Stomach (tissue), 9 donors: Measurements from ENCODE around the gene EIF2S2. TPM values are rescaled to one million over a fixed set of nuclear protein-coding genes. Genes with fewer than 3 reads are reported as not detected.

Experiments used
- DNase-seq, 2 donors: peaks; one replicate each; pipeline versions ENCODE4 v3.0.0 to v3.0.0-alpha.2; 2013 to 2019
- H3K27ac ChIP-seq, 5 donors: fragments of 200-600 bp in 4 of 5; sonication (generic) in 4 of 5; one replicate each; pipeline ENCODE4 v1.5.1; 2013 to 2019; ENCODE audit warnings: mild to moderate bottlenecking in 1 of 5, moderate library complexity in 1 of 5
- H3K27me3 ChIP-seq, 3 donors: fragments of 200-600 bp; sonication (generic); one replicate each; pipeline ENCODE4 v1.5.1; 2017 to 2019; ENCODE audit warnings: mixed run types in 1 of 3
- H3K36me3 ChIP-seq, 4 donors: fragments of 200-600 bp; sonication (generic); 1 replicate in 3 of 4; 2 replicates in 1 of 4; pipeline ENCODE4 v1.5.1; 2016 to 2019
- H3K4me1 ChIP-seq, 4 donors: fragments of 200-600 bp; sonication (generic); one replicate each; pipeline ENCODE4 v1.5.1; 2016 to 2019
- H3K4me3 ChIP-seq, 4 donors: fragments of 200-600 bp; sonication (generic) in 3 of 4; one replicate each; pipeline ENCODE4 v1.5.1; 2016 to 2019; ENCODE audit warnings: mild to moderate bottlenecking in 1 of 4
- H3K9me3 ChIP-seq, 4 donors: fragments of 200-600 bp; sonication (generic); one replicate each; pipeline ENCODE4 v1.5.1; 2016 to 2019
- EP300 ChIP-seq: sonication (generic); formaldehyde crosslinking; IDR thresholded peaks from one replicate; pipeline ENCODE4 v1.6.1; 2017; ENCODE audit warnings: antibody characterized with exemption
- POLR2A ChIP-seq, 4 donors: fragments of 450-650 bp; IDR thresholded peaks; one replicate each; pipeline ENCODE4 v1.6.1; 2016; ENCODE audit warnings: antibody characterized with exemption in 4 of 4, control low read depth in 2 of 4, mild to moderate bottlenecking in 1 of 4, moderate library complexity in 1 of 4
- POLR2AphosphoS5 ChIP-seq, 3 donors: sonication (generic); formaldehyde crosslinking; IDR thresholded peaks; one replicate each; pipeline ENCODE4 v1.6.1; 2016; ENCODE audit warnings: antibody characterized with exemption in 3 of 3
- WGBS, 5 donors: extraction: QIAGEN DNeasy Blood & Tissue Kit in 3 of 5; methylation state at CpG; one replicate each; pipeline versions ENCODE4 v1.1.5 to v1.1.7; 2013 to 2018; 5-methylcytosine and 5-hydroxymethylcytosine counted together
- intact Hi-C: fragments of 100-400 bp; cut with DNase I; formaldehyde crosslinking; loops from one replicate; pipeline ENCODE4 v1.15.1; 2023; ENCODE audit warnings: low total_unique reads
- polyA plus RNA-seq, 3 donors: library from polyadenylated mRNA; stranded (reverse); fragments of 200-250 nt; gene quantifications; one replicate each; pipeline ENCODE4 v1.2.3, GENCODE V29; 2013
- small RNA-seq, 4 donors: library from RNA; depleted of rRNA; stranded (forward); fragments of <200 nt; gene quantifications; one replicate each; pipeline ENCODE3, GENCODE V24; 2016
- total RNA-seq, 5 donors: library from RNA; depleted of rRNA; stranded (reverse); fragments of >200 nt; gene quantifications; one replicate each; pipeline versions ENCODE4 v1.1.0 to v1.2.3, GENCODE V29; 2014 to 2016
- TF ChIP-seq, protein P1 (sequence below), 7 experiments: fragments of 450-650 bp in 4 of 7; fragments of 200-600 bp in 3 of 7; sonication (generic) in 3 of 7; IDR thresholded peaks; one replicate each; pipeline ENCODE4 v1.5.1; 2016 to 2019; ENCODE audit warnings: antibody characterized with exemption in 7 of 7, control low read depth in 2 of 7, mild to moderate bottlenecking in 1 of 7
- donor health status: healthy with polysubstance abuse.
- donor health status: Bipolar disorder and iron deficiency.
- donor health status: healthy.

Gene EIF2S2
- total and polyA plus RNA-seq, 8 donors = 26.6 to 92.4 (median 45.6) TPM

DNA sequence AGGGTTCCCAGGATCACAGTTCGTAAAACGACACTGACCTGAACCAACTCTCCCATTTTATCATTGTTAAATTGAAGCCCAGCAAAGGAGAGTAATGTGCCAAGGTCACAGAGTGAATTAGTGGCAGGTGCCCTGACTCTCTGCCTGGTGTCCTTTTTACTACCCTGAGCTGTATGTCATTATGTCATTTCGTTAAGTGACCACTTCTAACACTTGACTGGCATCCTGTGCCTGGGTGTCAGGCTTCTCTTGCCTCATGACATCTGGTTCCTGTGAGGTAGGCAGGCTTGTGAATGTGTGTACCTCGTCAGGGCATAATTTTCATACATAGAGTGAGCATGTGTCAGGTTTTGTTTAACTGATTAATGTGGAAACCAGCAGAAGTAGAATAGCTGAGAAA is 69.8 kb downstream of the EIF2S2 start:
- no peaks in the 10 kb centered on the region for H3K9me3 ChIP-seq
- H3K27ac ChIP-seq = no peak overlapping the region
- no peak overlapping the region for H3K4me3 ChIP-seq
- intact Hi-C loops = no loop called here
- peaks cover 21 to 94% (median 67%) of the 10 kb centered on the region in 4 donors for H3K4me1 ChIP-seq
- H3K36me3 ChIP-seq = peaks cover 0 to 2% (median 0%) of the 10 kb centered on the region in 4 donors
- TF ChIP-seq POLR2A (IDR thresholded peaks at IDR 0.05) = no peak
- TF ChIP-seq, protein P1, sequence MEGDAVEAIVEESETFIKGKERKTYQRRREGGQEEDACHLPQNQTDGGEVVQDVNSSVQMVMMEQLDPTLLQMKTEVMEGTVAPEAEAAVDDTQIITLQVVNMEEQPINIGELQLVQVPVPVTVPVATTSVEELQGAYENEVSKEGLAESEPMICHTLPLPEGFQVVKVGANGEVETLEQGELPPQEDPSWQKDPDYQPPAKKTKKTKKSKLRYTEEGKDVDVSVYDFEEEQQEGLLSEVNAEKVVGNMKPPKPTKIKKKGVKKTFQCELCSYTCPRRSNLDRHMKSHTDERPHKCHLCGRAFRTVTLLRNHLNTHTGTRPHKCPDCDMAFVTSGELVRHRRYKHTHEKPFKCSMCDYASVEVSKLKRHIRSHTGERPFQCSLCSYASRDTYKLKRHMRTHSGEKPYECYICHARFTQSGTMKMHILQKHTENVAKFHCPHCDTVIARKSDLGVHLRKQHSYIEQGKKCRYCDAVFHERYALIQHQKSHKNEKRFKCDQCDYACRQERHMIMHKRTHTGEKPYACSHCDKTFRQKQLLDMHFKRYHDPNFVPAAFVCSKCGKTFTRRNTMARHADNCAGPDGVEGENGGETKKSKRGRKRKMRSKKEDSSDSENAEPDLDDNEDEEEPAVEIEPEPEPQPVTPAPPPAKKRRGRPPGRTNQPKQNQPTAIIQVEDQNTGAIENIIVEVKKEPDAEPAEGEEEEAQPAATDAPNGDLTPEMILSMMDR (IDR thresholded peaks at IDR 0.05) = no peak
- no peak for TF ChIP-seq POLR2AphosphoS5 (IDR thresholded peaks at IDR 0.05)
- TF ChIP-seq EP300 = no peak
- peak in 1 of 2 donors; percentile 50 for DNase-seq
- 70 to 85% (median 78%) methylated on average over 4 of the region's 4 CpGs for WGBS, 5 donors
- no peaks in the 10 kb centered on the region for H3K27me3 ChIP-seq

DNA sequence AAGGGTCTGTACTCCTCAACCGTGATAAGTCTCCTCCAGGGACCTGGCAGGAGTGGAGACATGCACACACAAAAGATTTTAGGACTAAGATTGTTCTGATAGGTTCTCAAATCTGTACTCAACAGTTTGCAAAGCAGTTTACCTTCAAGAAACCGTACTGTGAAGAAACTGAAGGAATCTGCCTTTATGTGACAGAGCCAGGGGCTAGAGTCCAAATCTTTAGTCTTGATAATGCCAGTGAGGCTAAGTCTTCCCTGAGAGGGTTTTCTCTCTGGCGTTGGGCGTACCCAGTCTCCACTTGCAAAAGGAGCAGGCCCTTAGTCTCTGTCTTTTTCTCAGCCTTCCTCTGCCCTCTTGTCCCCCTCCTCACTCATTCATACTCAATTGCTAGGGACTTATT is 70.8 kb downstream of the EIF2S2 start:
- no peak overlapping the region for H3K27ac ChIP-seq
- peaks cover 25 to 94% (median 69%) of the 10 kb centered on the region in 4 donors for H3K4me1 ChIP-seq
- no peaks in the 10 kb centered on the region for H3K36me3 ChIP-seq
- intact Hi-C loops = no loop called here
- TF ChIP-seq POLR2A (IDR thresholded peaks at IDR 0.05) = no peak
- no peak for TF ChIP-seq POLR2AphosphoS5 (IDR thresholded peaks at IDR 0.05)
- TF ChIP-seq, protein P1 (IDR thresholded peaks at IDR 0.05) = no peak
- TF ChIP-seq EP300 = no peak
- H3K4me3 ChIP-seq = no peak overlapping the region
- H3K9me3 ChIP-seq = no peaks in the 10 kb centered on the region
- no peaks in the 10 kb centered on the region for H3K27me3 ChIP-seq
- no peak for DNase-seq
- 63 to 81% (median 76%) methylated on average over 4 of the region's 4 CpGs for WGBS, 5 donors

DNA sequence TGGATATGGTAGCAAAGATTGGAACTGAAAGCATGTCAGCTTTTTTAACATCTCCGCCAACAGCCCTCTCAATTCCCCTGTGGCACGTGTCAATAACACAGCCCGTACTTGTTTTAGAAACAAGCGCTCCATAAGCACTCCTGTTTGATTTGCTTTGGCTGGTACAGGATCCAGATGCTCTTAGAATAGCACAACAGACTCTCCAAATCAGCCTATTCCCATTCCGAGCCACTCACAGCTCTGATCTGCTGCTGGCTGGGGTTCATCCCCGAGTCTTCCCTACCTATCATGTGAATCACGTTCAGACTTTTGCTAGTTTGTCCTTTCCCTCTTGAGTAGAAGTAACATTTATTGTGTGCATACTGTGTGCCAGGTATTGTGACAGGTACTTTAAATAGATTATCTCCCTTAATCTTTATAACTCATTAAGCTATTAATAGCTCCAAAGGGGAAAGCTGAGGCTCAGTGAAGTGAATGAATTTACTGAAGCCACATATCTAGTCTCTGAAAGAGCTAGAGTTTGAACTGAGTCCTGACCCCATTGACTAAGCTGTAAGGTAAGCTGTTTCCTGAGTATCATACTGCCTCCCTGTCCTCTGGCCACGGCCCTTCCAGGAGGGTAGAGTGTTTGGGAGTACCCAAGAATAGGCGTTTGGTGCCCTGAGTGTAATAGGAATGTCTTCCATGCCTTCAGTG is 71.6 kb downstream of the EIF2S2 start:
- intact Hi-C loops = no loop called here
- TF ChIP-seq, protein P1 (IDR thresholded peaks at IDR 0.05) = no peak
- TF ChIP-seq POLR2A (IDR thresholded peaks at IDR 0.05) = no peak
- TF ChIP-seq EP300 = no peak
- TF ChIP-seq POLR2AphosphoS5 (IDR thresholded peaks at IDR 0.05) = no peak
- no peak overlapping the region for H3K27ac ChIP-seq
- no peaks in the 10 kb centered on the region for H3K36me3 ChIP-seq
- H3K4me1 ChIP-seq = peaks cover 19 to 94% (median 66%) of the 10 kb centered on the region in 4 donors
- H3K9me3 ChIP-seq = no peaks in the 10 kb centered on the region
- 73 to 77% (median 75%) methylated on average over 9 of the region's 9 CpGs for WGBS, 5 donors
- no peak for DNase-seq
- H3K27me3 ChIP-seq = no peaks in the 10 kb centered on the region
- no peak overlapping the region for H3K4me3 ChIP-seq

Small RNA genes within 50 kb of the gene (small RNA-seq; reads per million reads assigned to genes)
- gene MIR4755 = 0 reads per million in 4 donors

Other genes starting within 250 kb of the EIF2S2 start
- gene RALY, start 118.3 kb downstream of the EIF2S2 start, total RNA-seq = 100 to 1,000 TPM in 1 of 5 donors, 10 to 100 TPM in 4; 21.6 to 389 (median 67.4) TPM
- gene RALY, start 118.3 kb downstream of the EIF2S2 start, polyA plus RNA-seq = 100 to 1,000 TPM; 117 to 160 (median 129) TPM
- not detected for gene ASIP, start 129.2 kb upstream of the EIF2S2 start, total RNA-seq
- 1 to 10 TPM in 1 of 3 donors, under 1 TPM in 1, not detected in 1; 0.35 to 1.1 TPM for gene ASIP, start 129.2 kb upstream of the EIF2S2 start, polyA plus RNA-seq
- 100 to 1,000 TPM in 2 of 5 donors, 10 to 100 TPM in 3; 32.7 to 126 (median 88.8) TPM for gene AHCY, start 191.1 kb upstream of the EIF2S2 start, total RNA-seq
- gene AHCY, start 191.1 kb upstream of the EIF2S2 start, polyA plus RNA-seq = 10 to 100 TPM; 90.0 to 96.7 (median 91.7) TPM